Loucy (cell line): ENCODE measurements around the gene SLFN12.

ENCODE experiments used
- EZH2phosphoT487 ChIP-seq: fragments of 200-600 bp; IDR thresholded peaks from 2 replicates; pipeline ENCODE4 v1.6.1; 2018; ENCODE audit warnings: antibody characterized with exemption, mild to moderate bottlenecking, moderate library complexity, borderline replicate concordance
- TF ChIP-seq, protein P1 (sequence below): fragments of 200-600 bp; sonication (generic); conservative IDR thresholded peaks from 2 replicates; pipeline ENCODE4 v1.5.1; 2014; ENCODE audit warnings: mild to moderate bottlenecking, antibody characterized with exemption, low read length

- TF ChIP-seq, protein P1, sequence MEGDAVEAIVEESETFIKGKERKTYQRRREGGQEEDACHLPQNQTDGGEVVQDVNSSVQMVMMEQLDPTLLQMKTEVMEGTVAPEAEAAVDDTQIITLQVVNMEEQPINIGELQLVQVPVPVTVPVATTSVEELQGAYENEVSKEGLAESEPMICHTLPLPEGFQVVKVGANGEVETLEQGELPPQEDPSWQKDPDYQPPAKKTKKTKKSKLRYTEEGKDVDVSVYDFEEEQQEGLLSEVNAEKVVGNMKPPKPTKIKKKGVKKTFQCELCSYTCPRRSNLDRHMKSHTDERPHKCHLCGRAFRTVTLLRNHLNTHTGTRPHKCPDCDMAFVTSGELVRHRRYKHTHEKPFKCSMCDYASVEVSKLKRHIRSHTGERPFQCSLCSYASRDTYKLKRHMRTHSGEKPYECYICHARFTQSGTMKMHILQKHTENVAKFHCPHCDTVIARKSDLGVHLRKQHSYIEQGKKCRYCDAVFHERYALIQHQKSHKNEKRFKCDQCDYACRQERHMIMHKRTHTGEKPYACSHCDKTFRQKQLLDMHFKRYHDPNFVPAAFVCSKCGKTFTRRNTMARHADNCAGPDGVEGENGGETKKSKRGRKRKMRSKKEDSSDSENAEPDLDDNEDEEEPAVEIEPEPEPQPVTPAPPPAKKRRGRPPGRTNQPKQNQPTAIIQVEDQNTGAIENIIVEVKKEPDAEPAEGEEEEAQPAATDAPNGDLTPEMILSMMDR, result no peak
- no peak for TF ChIP-seq EZH2phosphoT487
Observed at GRCh38 chr17:35416659-35417058, 15.6 kb downstream of the SLFN12 start.
